H9 (cell line): Measurements from ENCODE around the gene ABLIM1. TPM values are rescaled to one million over a fixed set of nuclear protein-coding genes. Genes with fewer than 3 reads are reported as not detected.

Experiments used
- DNase-seq: peaks from one replicate; pipeline ENCODE4 v3.0.0-alpha.2; 2017
- H2AFZ ChIP-seq: one replicate; pipeline ENCODE4 v1.6.1; 2013; ENCODE audit warnings: mild to moderate bottlenecking, low read length, control low read depth, moderate library complexity
- H2AK5ac ChIP-seq: 2 replicates; pipeline ENCODE4 v1.6.1; 2013; ENCODE audit warnings: low read length, control low read depth, mixed read lengths; ENCODE audit not compliant: insufficient read length
- H2BK120ac ChIP-seq: one replicate; pipeline ENCODE4 v1.6.1; 2013; ENCODE audit warnings: low read depth, mild to moderate bottlenecking, low read length, control low read depth, inconsistent platforms; ENCODE audit not compliant: poor library complexity, severe bottlenecking
- H2BK12ac ChIP-seq: 2 replicates; pipeline ENCODE4 v1.6.1; 2013; ENCODE audit warnings: low read length, control low read depth, mixed read lengths, low read depth; ENCODE audit not compliant: insufficient read length
- H2BK15ac ChIP-seq: 2 replicates; pipeline ENCODE4 v1.6.1; 2013; ENCODE audit warnings: low read depth, low read length, control low read depth
- H2BK20ac ChIP-seq: one replicate; pipeline ENCODE4 v1.6.1; 2013; ENCODE audit warnings: low read depth, mild to moderate bottlenecking, low read length, control low read depth, inconsistent platforms; ENCODE audit not compliant: poor library complexity, severe bottlenecking
- H2BK5ac ChIP-seq: 2 replicates; pipeline ENCODE4 v1.6.1; 2013; ENCODE audit warnings: low read length, control low read depth, mixed read lengths; ENCODE audit not compliant: insufficient read length
- H3K14ac ChIP-seq: 2 replicates; pipeline ENCODE4 v1.6.1; 2013; ENCODE audit warnings: low read length, control low read depth; ENCODE audit not compliant: insufficient read depth
- H3K18ac ChIP-seq: 2 replicates; pipeline ENCODE4 v1.6.1; 2013; ENCODE audit warnings: low read depth, mild to moderate bottlenecking, mixed read lengths, low read length, control low read depth; ENCODE audit not compliant: insufficient read length
- H3K23ac ChIP-seq: 2 replicates; pipeline ENCODE4 v1.6.1; 2013; ENCODE audit warnings: low read length, control low read depth, mixed read lengths, low read depth; ENCODE audit not compliant: insufficient read length
- H3K23me2 ChIP-seq: 2 replicates; pipeline ENCODE4 v1.6.1; 2013; ENCODE audit warnings: low read depth, mild to moderate bottlenecking, mixed read lengths, low read length, control low read depth; ENCODE audit not compliant: insufficient read length, poor library complexity, severe bottlenecking
- H3K27ac ChIP-seq: 2 replicates; pipeline ENCODE4 v1.5.1; 2013; ENCODE audit warnings: low read length, control low read depth, mixed read lengths, low read depth; ENCODE audit not compliant: insufficient read length
- H3K27me3 ChIP-seq: 2 replicates; pipeline ENCODE4 v1.6.1; 2013; ENCODE audit warnings: low read length, control low read depth, inconsistent platforms; ENCODE audit not compliant: insufficient read depth
- H3K4ac ChIP-seq: 2 replicates; pipeline ENCODE4 v1.6.1; 2013; ENCODE audit warnings: low read depth, mild to moderate bottlenecking, control low read depth, inconsistent platforms, low read length, moderate library complexity
- H3K4me1 ChIP-seq: 2 replicates; pipeline ENCODE4 v1.6.1; 2013; ENCODE audit warnings: low read length, control low read depth, inconsistent platforms; ENCODE audit not compliant: insufficient read depth
- H3K4me2 ChIP-seq: 2 replicates; pipeline ENCODE4 v1.6.1; 2013; ENCODE audit warnings: low read length, control low read depth, mixed read lengths; ENCODE audit not compliant: insufficient read length, insufficient read depth
- H3K56ac ChIP-seq: 2 replicates; pipeline ENCODE4 v1.6.1; 2013; ENCODE audit warnings: low read depth, mild to moderate bottlenecking, mixed read lengths, low read length, control low read depth; ENCODE audit not compliant: insufficient read length
- H3K79me1 ChIP-seq: 2 replicates; pipeline ENCODE4 v1.6.1; 2013; ENCODE audit warnings: low read depth, mild to moderate bottlenecking, moderate library complexity, low read length, control low read depth, inconsistent platforms; ENCODE audit not compliant: insufficient read depth, poor library complexity, severe bottlenecking
- H3K79me2 ChIP-seq: 2 replicates; pipeline ENCODE4 v1.6.1; 2013; ENCODE audit warnings: low read length, control low read depth, inconsistent platforms; ENCODE audit not compliant: insufficient read depth
- H3K9ac ChIP-seq: 2 replicates; pipeline ENCODE4 v1.6.1; 2013; ENCODE audit warnings: low read length, control low read depth, mixed read lengths; ENCODE audit not compliant: insufficient read length; ENCODE audit errors: extremely low read depth
- H3K9me3 ChIP-seq: one replicate; pipeline ENCODE4 v1.6.1; 2013; ENCODE audit warnings: low read depth, low read length, inconsistent platforms; ENCODE audit not compliant: control insufficient read depth
- H3T11ph ChIP-seq: one replicate; pipeline ENCODE4 v1.6.1; 2013; ENCODE audit warnings: mild to moderate bottlenecking, low read length, control low read depth, inconsistent platforms
- H4K20me1 ChIP-seq: one replicate; pipeline ENCODE4 v1.6.1; 2013; ENCODE audit not compliant: control insufficient read depth, insufficient read length, insufficient read depth
- H4K5ac ChIP-seq: 2 replicates; pipeline ENCODE4 v1.6.1; 2013; ENCODE audit warnings: low read depth, mild to moderate bottlenecking, mixed read lengths, low read length, control low read depth; ENCODE audit not compliant: insufficient read length
- H4K8ac ChIP-seq: replicated peaks from 2 replicates; pipeline ENCODE4 v1.6.1; 2013; ENCODE audit warnings: low read length, control low read depth, mixed read lengths, low read depth; ENCODE audit not compliant: insufficient read length
- H4K91ac ChIP-seq: 2 replicates; pipeline ENCODE4 v1.6.1; 2013; ENCODE audit warnings: low read depth, mild to moderate bottlenecking, moderate library complexity, mixed read lengths, low read length, control low read depth; ENCODE audit not compliant: insufficient read length
- H3K27ac Mint-ChIP-seq, 3 experiments: 2 replicates in 2 of 3; 3 replicates in 1 of 3; pipeline ENCODE4 v1.8.0; 2020 to 2021; ENCODE audit warnings: mixed read lengths in 3 of 3, mild to moderate bottlenecking in 1 of 3, moderate library complexity in 1 of 3
- H3K27me3 Mint-ChIP-seq: 2 replicates; pipeline ENCODE4 v1.8.0; 2021; ENCODE audit warnings: low read depth, mild to moderate bottlenecking, moderate library complexity, mixed read lengths
- H3K36me3 Mint-ChIP-seq, 3 experiments: 2 replicates in 2 of 3; 3 replicates in 1 of 3; pipeline ENCODE4 v1.8.0; 2020 to 2021; ENCODE audit warnings: low read depth in 3 of 3, mixed read lengths in 3 of 3; ENCODE audit not compliant: insufficient read depth in 1 of 3
- H3K4me1 Mint-ChIP-seq, 2 experiments: 2 replicates each; pipeline ENCODE4 v1.8.0; 2020; ENCODE audit warnings: mixed read lengths in 2 of 2
- H3K4me3 Mint-ChIP-seq, 2 experiments: 2 replicates in 1 of 2; 3 replicates in 1 of 2; pipeline ENCODE4 v1.8.0; 2020 to 2021; ENCODE audit warnings: mild to moderate bottlenecking in 2 of 2, mixed read lengths in 2 of 2, moderate library complexity in 1 of 2
- H3K9me3 Mint-ChIP-seq, 2 experiments: 2 replicates in 1 of 2; 3 replicates in 1 of 2; pipeline ENCODE4 v1.8.0; 2020; ENCODE audit warnings: mild to moderate bottlenecking in 2 of 2, mixed read lengths in 2 of 2, moderate library complexity in 1 of 2
- CTCF ChIP-seq: fragments of 200-600 bp; sonication (generic); conservative IDR thresholded peaks from 3 replicates; pipeline ENCODE4 v1.8.0; 2021; ENCODE audit warnings: antibody characterized with exemption, mild to moderate bottlenecking
- WGBS: extraction: QIAGEN DNeasy Blood & Tissue Kit; methylation state at CpG from one replicate; pipeline ENCODE4 v1.1.7; 2013; ENCODE audit warnings: missing lambda C conversion rate, low lambda C conversion rate, mixed read lengths; ENCODE audit not compliant: insufficient read length; ENCODE audit errors: extremely low coverage; 5-methylcytosine and 5-hydroxymethylcytosine counted together
- total RNA-seq: library from RNA; stranded (reverse); gene quantifications from 2 replicates; pipeline ENCODE4 v1.2.1, GENCODE V29; 2021

ABLIM1 gene
- total RNA-seq, 1 experiment from 2014 or later, result 32.1 TPM

- H3K18ac ChIP-seq, result no peak overlapping the region
- H3K23ac ChIP-seq, result no peak overlapping the region
- DNase-seq, result no peak
- no peak overlapping the region for H2BK5ac ChIP-seq
- no peak overlapping the region for H2BK15ac ChIP-seq
- H3T11ph ChIP-seq, result no peak overlapping the region
- no CpG with 5 or more reads among the region's 1 CpG for WGBS
- H3K27me3 ChIP-seq, result no peaks in the 10 kb centered on the region
- H4K8ac ChIP-seq, result no peak overlapping the region
- no peak overlapping the region for H3K4ac ChIP-seq
- H3K4me2 ChIP-seq, result no peak overlapping the region
- no peak overlapping the region for H2BK12ac ChIP-seq
- no peaks in the 10 kb centered on the region for H3K79me1 ChIP-seq
- Mint-ChIP-seq H3K27ac (no peak overlapping the region), H3K4me3 (no peak overlapping the region), H3K9me3 (no peaks in the 10 kb centered on the region), H3K36me3 (no peaks in the 10 kb centered on the region), H3K4me1 (peaks cover 15 to 16% of the 10 kb centered on the region in 2 experiments), H3K27me3 (no peaks in the 10 kb centered on the region)
- no peak overlapping the region for H2BK120ac ChIP-seq
- H4K20me1 ChIP-seq, result no peaks in the 10 kb centered on the region
- no peaks in the 10 kb centered on the region for H3K9me3 ChIP-seq
- H2AK5ac ChIP-seq, result no peak overlapping the region
- no peak overlapping the region for H2BK20ac ChIP-seq
- peaks cover 3% of the 10 kb centered on the region; the same call in 1 of the 2 replicates for H3K4me1 ChIP-seq
- no peak overlapping the region for H3K56ac ChIP-seq
- no peak for TF ChIP-seq CTCF
- no peak overlapping the region for H3K9ac ChIP-seq
- H2AFZ ChIP-seq, result no peak overlapping the region
- no peak overlapping the region for H4K91ac ChIP-seq
- H3K14ac ChIP-seq, result no peak overlapping the region
- H4K5ac ChIP-seq, result no peak overlapping the region
- H3K79me2 ChIP-seq, result no peaks in the 10 kb centered on the region
- no peak overlapping the region for H3K27ac ChIP-seq
- H3K23me2 ChIP-seq, result no peaks in the 10 kb centered on the region
Observed at GRCh38 chr10:114501650-114502049, 156.4 kb downstream of the ABLIM1 start.
